ENCODE data around the gene RFK. TPM values are rescaled to one million over a fixed set of nuclear protein-coding genes. Genes with fewer than 3 reads are reported as not detected.

RFK gene
- total and polyA plus RNA-seq, 2 of the 13 experiments (the other 11 are each of a cell fraction or from before 2014, with no cell fraction given) = 18.2 to 37.2 TPM

- TF ChIP-seq POLR2A (IDR thresholded peaks at IDR 0.05; ENCODE audit: insufficient read depth in 1 of 2, low read depth in 2 of 2, low read length in 2 of 2) = no peak
- TF ChIP-seq GLI4 (CRISPR knock-in tag; IDR thresholded peaks at IDR 0.05; ENCODE audit: borderline replicate concordance) = no peak
- TF ChIP-seq, protein P1, sequence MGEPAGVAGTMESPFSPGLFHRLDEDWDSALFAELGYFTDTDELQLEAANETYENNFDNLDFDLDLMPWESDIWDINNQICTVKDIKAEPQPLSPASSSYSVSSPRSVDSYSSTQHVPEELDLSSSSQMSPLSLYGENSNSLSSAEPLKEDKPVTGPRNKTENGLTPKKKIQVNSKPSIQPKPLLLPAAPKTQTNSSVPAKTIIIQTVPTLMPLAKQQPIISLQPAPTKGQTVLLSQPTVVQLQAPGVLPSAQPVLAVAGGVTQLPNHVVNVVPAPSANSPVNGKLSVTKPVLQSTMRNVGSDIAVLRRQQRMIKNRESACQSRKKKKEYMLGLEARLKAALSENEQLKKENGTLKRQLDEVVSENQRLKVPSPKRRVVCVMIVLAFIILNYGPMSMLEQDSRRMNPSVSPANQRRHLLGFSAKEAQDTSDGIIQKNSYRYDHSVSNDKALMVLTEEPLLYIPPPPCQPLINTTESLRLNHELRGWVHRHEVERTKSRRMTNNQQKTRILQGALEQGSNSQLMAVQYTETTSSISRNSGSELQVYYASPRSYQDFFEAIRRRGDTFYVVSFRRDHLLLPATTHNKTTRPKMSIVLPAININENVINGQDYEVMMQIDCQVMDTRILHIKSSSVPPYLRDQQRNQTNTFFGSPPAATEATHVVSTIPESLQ (CRISPR knock-in tag; conservative IDR thresholded peaks at IDR 0.05) = no peak
- TF ChIP-seq ZNF768 (CRISPR knock-in tag; IDR thresholded peaks at IDR 0.05) = no peak
- no peak for TF ChIP-seq MXD4 (CRISPR knock-in tag; IDR thresholded peaks at IDR 0.05)
- no peak for TF ChIP-seq RNF2 (conservative IDR thresholded peaks at IDR 0.05; ENCODE audit: low read depth)
- TF ChIP-seq SP4 (CRISPR knock-in tag; IDR thresholded peaks at IDR 0.05) = no peak
- TF ChIP-seq, protein P2, sequence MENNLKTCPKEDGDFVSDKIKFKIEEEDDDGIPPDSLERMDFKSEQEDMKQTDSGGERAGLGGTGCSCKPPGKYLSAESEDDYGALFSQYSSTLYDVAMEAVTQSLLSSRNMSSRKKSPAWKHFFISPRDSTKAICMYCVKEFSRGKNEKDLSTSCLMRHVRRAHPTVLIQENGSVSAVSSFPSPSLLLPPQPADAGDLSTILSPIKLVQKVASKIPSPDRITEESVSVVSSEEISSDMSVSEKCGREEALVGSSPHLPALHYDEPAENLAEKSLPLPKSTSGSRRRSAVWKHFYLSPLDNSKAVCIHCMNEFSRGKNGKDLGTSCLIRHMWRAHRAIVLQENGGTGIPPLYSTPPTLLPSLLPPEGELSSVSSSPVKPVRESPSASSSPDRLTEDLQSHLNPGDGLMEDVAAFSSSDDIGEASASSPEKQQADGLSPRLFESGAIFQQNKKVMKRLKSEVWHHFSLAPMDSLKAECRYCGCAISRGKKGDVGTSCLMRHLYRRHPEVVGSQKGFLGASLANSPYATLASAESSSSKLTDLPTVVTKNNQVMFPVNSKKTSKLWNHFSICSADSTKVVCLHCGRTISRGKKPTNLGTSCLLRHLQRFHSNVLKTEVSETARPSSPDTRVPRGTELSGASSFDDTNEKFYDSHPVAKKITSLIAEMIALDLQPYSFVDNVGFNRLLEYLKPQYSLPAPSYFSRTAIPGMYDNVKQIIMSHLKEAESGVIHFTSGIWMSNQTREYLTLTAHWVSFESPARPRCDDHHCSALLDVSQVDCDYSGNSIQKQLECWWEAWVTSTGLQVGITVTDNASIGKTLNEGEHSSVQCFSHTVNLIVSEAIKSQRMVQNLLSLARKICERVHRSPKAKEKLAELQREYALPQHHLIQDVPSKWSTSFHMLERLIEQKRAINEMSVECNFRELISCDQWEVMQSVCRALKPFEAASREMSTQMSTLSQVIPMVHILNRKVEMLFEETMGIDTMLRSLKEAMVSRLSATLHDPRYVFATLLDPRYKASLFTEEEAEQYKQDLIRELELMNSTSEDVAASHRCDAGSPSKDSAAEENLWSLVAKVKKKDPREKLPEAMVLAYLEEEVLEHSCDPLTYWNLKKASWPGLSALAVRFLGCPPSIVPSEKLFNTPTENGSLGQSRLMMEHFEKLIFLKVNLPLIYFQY (CRISPR knock-in tag; IDR thresholded peaks at IDR 0.05; ENCODE audit: borderline replicate concordance) = no peak
- no peak for TF ChIP-seq NFYB (CRISPR knock-in tag; IDR thresholded peaks at IDR 0.05)
- no peak for TF ChIP-seq ZNF496 (CRISPR knock-in tag; IDR thresholded peaks at IDR 0.05; ENCODE audit: insufficient replicate concordance)
- TF ChIP-seq BRD4 (CRISPR knock-in tag; IDR thresholded peaks at IDR 0.05) = no peak
- 0 out of 2 replicates have a peak, but pooled peaks have one; percentile 37 for TF ChIP-seq MIER3 (CRISPR knock-in tag; IDR thresholded peaks at IDR 0.05; ENCODE audit: borderline replicate concordance)
- TF ChIP-seq GPN1 (CRISPR knock-in tag; IDR thresholded peaks at IDR 0.05; ENCODE audit: borderline replicate concordance) = no peak
- no peak for TF ChIP-seq SETDB1 (CRISPR knock-in tag; IDR thresholded peaks at IDR 0.05; ENCODE audit: borderline replicate concordance)
- no peak for TF ChIP-seq ZNF441 (CRISPR knock-in tag; IDR thresholded peaks at IDR 0.05; ENCODE audit: borderline replicate concordance)
- no peak for TF ChIP-seq ZNF598 (CRISPR knock-in tag; IDR thresholded peaks at IDR 0.05; ENCODE audit: borderline replicate concordance)
- TF ChIP-seq, protein P3, sequence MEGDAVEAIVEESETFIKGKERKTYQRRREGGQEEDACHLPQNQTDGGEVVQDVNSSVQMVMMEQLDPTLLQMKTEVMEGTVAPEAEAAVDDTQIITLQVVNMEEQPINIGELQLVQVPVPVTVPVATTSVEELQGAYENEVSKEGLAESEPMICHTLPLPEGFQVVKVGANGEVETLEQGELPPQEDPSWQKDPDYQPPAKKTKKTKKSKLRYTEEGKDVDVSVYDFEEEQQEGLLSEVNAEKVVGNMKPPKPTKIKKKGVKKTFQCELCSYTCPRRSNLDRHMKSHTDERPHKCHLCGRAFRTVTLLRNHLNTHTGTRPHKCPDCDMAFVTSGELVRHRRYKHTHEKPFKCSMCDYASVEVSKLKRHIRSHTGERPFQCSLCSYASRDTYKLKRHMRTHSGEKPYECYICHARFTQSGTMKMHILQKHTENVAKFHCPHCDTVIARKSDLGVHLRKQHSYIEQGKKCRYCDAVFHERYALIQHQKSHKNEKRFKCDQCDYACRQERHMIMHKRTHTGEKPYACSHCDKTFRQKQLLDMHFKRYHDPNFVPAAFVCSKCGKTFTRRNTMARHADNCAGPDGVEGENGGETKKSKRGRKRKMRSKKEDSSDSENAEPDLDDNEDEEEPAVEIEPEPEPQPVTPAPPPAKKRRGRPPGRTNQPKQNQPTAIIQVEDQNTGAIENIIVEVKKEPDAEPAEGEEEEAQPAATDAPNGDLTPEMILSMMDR (CRISPR knock-in tag; IDR thresholded peaks at IDR 0.05) = no peak
- TF ChIP-seq ZNF180 (CRISPR knock-in tag; IDR thresholded peaks at IDR 0.05; ENCODE audit: borderline replicate concordance, low read depth) = no peak
- TF ChIP-seq, protein P4, sequence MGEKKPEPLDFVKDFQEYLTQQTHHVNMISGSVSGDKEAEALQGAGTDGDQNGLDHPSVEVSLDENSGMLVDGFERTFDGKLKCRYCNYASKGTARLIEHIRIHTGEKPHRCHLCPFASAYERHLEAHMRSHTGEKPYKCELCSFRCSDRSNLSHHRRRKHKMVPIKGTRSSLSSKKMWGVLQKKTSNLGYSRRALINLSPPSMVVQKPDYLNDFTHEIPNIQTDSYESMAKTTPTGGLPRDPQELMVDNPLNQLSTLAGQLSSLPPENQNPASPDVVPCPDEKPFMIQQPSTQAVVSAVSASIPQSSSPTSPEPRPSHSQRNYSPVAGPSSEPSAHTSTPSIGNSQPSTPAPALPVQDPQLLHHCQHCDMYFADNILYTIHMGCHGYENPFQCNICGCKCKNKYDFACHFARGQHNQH (CRISPR knock-in tag; IDR thresholded peaks at IDR 0.05) = peak; percentile 43; the same call in 1 of the 2 replicates
- no peak for TF ChIP-seq NCOA5 (CRISPR knock-in tag; IDR thresholded peaks at IDR 0.05)
- no peak for TF ChIP-seq ZKSCAN5 (CRISPR knock-in tag; IDR thresholded peaks at IDR 0.05)
Measured at GRCh38 chr9:76423216-76424177, 29.3 kb upstream of the RFK start (continued).

Data from HepG2 (cell line).